GM15510 (cell line): ENCODE results near the gene JAZF1.

Experiments used
- POLR2A ChIP-seq: IDR thresholded peaks from 3 replicates; pipeline ENCODE4 v1.6.1; 2011; ENCODE audit warnings: borderline replicate concordance; ENCODE audit not compliant: insufficient read length; ENCODE audit errors: extremely low read depth

Gene JAZF1

DNA sequence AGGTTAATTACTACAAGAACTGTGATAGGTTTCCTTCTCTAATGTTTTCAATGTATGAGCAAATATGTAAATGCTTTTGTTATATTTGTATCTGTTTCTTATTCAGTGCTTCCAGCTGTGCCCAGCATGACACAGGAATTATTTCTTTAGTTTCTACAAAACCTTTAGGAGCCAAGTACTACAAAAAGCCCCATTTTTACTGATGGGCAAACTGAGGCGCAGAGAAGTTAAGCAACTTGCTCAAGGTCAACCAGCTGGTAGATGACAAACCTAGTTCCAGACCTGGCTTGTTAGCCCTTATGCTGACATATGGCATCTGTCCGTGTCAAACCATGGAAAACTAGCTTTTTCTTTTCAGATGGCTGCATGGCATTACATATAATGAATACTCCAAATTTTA is 134.6 kb downstream of the JAZF1 start:
- TF ChIP-seq POLR2A: no peak

DNA sequence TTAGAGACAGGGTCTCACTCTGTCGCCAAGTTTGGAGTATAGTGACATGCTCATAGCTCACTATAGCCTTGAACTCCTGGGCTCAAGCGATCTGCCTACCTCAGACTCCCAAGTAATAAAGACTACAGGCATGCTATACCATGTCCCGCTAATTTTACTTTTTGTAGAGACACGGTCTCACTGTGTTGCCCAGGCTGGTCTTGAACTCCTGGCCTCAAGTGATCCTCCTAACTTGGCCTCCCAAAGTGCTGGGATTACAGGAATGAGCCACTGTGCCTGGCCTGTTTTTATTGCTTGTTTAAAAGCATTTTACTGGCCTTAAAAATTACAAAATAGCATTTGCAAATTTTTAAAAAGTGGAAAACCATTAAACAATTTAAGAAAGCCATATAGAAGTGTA is 135.0 kb downstream of the JAZF1 start:
- no peak for TF ChIP-seq POLR2A

DNA sequence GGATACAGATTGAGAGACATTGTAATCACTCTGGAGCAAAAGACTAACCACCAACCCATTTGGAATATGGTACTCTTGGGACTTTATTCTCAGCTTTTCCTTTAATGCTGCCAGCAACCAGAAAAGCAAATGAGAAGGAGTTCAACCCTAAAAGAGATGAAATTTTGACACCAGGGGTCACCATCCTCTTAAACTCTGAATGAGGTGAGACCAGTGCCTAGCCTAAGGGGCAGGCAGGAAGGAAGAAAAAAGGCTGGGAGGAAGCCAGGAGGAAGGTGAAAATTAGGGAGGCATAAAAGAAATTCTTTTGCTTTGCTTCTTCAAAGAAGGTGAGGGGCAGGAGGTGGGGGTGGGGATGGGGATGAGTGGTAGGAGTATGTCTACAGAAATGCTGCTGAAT is 135.8 kb downstream of the JAZF1 start:
- no peak for TF ChIP-seq POLR2A

DNA sequence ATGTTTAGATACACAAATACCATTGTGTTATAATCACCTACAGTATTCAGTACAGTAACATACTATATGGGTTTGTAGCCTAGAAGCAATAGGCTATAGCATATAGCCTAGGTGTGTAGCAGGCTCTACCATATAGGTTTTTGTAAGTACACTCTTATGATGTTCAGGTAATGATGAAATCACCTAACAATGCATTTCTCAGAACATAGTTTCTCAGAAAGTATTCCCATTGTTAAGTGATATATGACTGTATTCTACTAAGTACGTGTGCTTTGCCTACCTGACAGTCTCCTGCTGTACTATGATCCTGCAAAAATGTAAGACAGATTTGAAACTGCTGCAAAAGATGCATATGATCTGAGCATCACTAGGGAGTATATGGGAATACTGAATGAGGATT is 137.9 kb downstream of the JAZF1 start:
- no peak for TF ChIP-seq POLR2A

DNA sequence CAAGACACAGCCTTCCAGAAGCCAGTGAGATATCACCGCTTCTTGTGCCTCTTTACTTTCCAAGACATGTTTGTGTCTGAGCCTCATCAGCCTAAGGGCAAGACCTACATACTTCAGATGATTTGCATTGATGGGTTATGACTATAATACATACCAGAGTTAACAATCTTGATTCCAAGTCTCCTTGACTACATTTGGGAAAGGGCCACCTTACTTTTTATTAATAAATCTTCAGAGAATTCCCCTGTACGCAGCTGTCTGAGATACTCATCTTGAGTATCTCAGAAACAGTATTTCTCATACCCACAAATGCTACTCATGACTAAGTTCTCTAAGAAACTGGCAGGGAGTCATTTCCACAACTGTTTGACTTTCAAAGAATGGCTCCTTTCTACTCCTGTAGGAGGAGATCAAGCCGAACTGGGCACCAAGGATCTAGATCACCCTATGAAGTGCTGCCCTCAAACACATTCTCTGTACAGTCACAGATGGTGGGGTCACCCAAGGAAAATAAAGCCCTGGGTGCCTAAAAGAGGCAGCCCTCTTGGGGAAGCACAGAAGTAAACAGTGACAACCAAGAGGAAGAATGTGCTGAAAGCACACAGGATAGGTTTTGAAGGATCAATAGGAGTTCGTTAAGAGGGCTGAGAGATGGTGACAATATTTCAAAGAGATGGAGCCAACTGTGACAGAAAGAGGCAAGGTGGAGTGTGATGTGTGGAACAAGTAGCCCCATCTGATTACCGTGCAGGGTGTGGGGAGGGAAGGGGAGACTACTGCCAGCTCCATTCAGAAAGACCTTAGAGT is 138.9 kb downstream of the JAZF1 start:
- no peak for TF ChIP-seq POLR2A

DNA sequence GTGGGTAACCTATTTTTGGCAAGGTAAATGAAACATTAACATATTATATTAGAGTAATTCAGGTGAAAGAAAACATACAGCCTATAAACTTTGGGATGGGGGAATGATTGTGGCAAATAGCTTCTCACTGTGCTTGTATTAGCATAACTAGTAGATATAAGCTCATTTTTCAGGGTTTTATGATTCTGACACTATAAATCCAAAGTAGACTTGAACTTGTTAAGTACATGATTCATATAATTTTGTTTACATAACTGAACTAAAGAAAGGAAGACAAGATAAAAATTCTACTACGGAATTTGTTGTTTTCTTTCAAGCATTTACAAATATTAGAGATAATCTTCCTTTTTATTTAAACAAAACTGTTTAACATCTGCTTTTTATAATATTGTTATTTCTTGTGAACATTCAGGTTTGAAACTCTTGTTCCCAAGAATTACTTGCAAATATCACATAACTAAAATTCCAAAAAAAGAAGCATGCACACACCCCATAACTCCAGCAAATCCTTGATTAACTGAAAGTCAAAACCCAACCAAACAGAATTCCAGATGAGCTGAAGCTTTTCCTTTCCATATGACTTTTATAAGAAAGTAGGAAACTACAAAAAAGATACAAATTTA is 142.3 kb downstream of the JAZF1 start:
- no peak for TF ChIP-seq POLR2A

DNA sequence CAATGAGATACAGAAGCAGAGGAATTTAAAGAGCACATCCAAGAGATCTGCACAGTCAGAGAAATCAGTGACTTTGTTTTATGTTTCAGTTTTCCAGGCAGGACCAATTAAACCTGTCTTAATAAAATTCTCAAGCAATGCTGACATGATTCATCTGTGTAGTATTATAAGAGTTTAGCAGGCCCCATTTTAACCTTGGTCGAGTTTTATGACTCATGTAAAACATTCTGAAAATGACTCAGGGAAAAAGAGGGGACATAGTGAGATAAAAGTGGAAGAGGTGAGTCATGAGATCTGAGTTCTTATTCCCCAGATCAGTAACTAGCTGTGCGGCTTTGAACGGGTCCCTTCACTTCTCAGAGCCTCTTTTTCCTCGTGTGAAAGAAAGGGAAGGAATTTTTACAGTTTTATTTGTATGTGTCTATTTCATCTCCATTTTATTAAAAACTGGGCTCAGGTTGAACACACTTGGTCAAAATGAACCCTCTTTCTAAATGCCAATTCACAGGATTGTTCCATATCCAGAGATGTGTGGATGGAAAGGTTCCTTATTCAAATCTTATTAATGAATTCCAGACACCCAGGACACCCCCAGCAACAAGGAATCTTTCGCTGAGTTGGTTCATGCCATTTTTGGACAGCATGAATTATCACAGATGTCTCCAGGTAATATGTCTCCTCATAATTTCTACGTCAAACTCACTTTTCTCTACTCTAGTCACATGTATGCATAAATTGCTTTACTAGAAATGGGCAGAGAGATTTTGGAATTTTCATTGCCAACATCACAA is 143.2 kb downstream of the JAZF1 start:
- no peak for TF ChIP-seq POLR2A

DNA sequence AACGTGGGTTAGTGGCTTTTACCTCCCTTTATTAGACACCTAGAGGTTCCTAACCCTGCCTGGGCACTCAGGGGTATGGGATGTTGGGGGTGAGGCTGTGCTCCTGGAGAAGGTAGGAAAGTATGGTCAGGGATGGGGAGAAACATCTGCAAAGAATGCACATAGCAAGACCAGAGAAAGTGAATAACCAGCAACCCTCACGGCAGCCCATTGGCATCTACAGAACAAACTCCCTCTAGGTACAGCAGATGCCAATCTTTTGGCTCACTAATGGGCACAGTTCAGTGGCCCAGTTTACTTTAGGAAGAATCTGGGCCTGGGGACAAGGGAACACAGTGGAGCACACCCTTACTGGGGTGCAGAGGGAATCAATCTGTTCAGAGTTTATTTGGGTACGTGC is 143.9 kb downstream of the JAZF1 start:
- TF ChIP-seq POLR2A: no peak

DNA sequence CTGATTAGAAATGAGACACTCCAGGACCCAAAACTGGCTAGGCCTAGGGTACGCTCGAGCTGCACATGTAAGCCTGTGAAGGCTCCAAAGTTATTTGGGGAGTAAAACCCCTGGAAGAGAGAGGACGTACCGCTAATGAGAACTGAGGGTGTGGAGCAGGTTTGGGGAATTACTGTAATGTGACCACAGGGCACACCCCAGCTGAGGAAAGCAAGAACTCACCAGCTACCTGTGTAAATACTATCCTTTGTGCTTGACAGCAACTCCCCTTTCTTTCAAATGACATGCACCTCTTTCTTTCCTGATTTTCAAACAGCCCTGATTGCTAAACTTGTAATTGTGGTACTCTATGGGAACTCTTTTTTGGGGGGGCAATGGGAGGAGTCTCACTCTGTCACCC is 147.2 kb downstream of the JAZF1 start:
- TF ChIP-seq POLR2A: no peak

DNA sequence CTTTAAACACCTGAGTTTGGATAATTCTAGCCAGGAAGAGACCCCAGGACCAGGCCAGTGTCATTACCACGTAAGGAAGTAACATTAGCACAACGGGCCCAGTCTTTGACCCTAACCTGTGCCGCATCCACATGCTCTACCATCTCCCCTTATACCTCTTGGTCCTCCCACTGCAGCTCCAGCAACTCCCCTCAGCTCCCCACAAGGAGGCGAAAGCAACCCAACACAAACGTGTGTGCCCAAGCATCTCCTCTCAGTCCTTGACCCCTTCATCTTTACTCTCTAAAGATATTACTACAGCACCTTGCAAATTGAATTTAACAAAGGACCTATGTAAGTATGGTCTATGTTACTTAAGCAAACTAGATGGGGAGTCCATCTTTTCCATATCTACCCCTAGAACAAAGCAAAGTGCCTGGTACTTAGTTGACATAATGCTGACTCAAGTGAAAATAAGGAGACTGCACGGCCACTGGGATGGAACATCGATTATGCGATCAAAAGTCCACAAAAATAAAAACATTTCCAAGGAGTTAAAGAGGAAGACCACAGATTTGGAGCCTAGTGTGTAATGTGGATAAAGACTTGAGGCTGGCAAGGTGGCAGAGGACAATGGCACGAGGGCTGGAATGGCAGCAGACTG is 147.7 kb downstream of the JAZF1 start:
- no peak for TF ChIP-seq POLR2A

DNA sequence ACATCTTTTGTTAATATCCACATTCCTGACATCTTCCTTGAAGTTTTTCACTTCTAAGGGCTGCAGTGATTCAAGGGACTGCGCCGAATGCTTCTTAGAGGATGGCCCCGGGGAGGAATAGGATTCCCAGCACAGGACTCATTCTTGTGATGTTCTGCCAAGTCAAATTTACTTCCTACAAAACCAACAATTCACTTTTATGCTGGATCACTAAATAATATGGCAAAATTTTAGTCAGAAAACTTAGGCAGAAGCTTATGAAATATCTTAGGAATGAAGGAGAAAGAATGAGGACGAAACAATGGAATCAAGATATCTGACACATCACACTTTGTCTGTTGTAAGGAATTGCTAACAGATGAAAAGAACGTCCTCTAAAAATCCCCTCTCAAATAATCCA is 151.5 kb downstream of the JAZF1 start:
- TF ChIP-seq POLR2A: no peak

DNA sequence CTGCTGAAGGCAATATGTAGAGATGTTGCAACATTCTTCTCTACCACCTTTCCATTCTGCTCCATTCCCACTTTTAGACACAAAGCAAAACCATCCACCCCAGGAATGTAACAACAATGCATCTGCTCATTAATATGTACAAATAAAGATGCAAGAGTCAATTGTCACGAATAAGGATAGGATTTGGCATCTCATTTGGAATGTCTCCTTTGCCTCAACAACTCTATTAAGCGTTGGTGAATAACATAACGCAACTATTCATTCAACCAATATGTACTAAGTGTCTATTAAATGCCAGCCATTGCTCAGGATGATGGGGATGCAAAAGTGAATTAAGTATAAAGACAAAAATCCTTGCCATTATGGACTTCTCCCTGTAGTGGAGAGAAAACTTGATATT is 152.1 kb downstream of the JAZF1 start:
- no peak for TF ChIP-seq POLR2A

DNA sequence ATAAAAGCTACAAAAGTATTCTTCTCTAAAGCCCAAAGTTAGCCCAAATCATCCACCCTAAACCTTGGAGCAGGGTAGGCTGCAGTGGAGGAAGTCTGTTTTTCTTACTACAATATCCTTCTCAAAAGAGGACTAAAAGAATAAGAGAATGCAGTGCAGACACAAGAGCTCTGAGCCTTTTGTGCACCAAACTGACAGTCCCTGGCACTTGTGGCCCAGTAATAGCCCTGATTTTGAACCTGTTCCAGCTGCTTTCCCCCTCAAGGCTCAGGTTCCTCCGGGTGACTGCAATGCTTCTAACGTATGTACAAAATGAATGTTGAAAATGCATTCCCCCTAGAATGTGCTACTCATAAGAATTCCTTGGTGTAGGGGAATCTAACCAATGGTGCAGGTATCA is 154.4 kb downstream of the JAZF1 start:
- TF ChIP-seq POLR2A: no peak

DNA sequence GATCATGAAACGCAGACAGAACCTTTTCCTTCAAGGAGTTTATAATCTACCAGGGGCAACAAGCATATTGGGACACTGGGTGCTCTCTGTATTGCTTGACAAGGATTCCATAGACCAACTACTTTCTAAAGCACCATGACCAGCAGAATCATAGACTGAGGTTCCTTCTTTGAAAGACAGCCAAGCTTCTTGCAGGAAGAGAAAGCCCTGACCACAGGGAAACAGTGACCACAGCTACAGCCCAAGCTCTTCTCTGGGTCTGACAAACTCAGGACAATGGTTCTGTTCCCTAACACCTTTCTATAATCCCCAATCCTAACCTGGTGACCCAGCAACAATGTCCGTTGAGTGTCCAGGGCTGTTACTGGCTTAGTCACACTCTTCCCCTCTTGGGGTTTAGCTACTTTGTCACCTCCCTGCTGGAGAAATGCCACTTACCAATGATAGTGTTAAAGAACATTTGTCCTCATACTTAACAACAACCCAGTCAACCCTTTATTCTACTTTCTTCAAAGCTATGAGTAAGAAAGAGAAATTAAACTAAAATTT is 155.7 kb downstream of the JAZF1 start:
- TF ChIP-seq POLR2A: no peak
